NCI-H446 treated with DMSO at 0.1 percent for 48 hours (cell line): ENCODE data around the gene ARL6IP6.

ENCODE experiments used
- DNase-seq: peaks from one replicate; lab custom pipeline; 2025; lab: John Stamatoyannopoulos, UW

Gene ARL6IP6

GRCh38 chr2:152718076-152718908 is at the start of gene ARL6IP6:
TSS of gene ARL6IP6 (plus strand) at chr2:152718620. CDS start at chr2:152718625, 5 bp downstream.
- peak; percentile 80 for DNase-seq

- no peak for DNase-seq
Measured at GRCh38 chr2:152674334-152674733, 44.1 kb upstream of the ARL6IP6 start.

- DNase-seq, result no peak
Measured at GRCh38 chr2:152676461-152676860, 42.0 kb upstream of the ARL6IP6 start.

- no peak for DNase-seq
Measured at GRCh38 chr2:152678808-152679207, 39.6 kb upstream of the ARL6IP6 start.

- DNase-seq, result no peak
Measured at GRCh38 chr2:152682663-152683062, 35.8 kb upstream of the ARL6IP6 start.

GRCh38 chr2:152683400-152683799 is 35.0 kb upstream of the ARL6IP6 start:
- no peak for DNase-seq

GRCh38 chr2:152686321-152686720 is 32.1 kb upstream of the ARL6IP6 start:
- no peak for DNase-seq

- no peak for DNase-seq
Measured at GRCh38 chr2:152693033-152693432, 25.4 kb upstream of the ARL6IP6 start.

- DNase-seq, result no peak
Measured at GRCh38 chr2:152694161-152694661, 24.2 kb upstream of the ARL6IP6 start.

GRCh38 chr2:152695763-152696162 is 22.7 kb upstream of the ARL6IP6 start:
- DNase-seq, result no peak

- DNase-seq, result no peak
Measured at GRCh38 chr2:152696476-152696875, 21.9 kb upstream of the ARL6IP6 start.

GRCh38 chr2:152701198-152701597 is 17.2 kb upstream of the ARL6IP6 start:
- DNase-seq, result no peak

GRCh38 chr2:152706477-152707021 is 11.9 kb upstream of the ARL6IP6 start:
- DNase-seq, result no peak

- no peak for DNase-seq
Measured at GRCh38 chr2:152708742-152709141, 9.7 kb upstream of the ARL6IP6 start.

- DNase-seq, result no peak
Measured at GRCh38 chr2:152710713-152711112, 7.7 kb upstream of the ARL6IP6 start.

- DNase-seq, result no peak
Measured at GRCh38 chr2:152715112-152715511, 3.3 kb upstream of the ARL6IP6 start.

GRCh38 chr2:152715854-152716428 is 2.5 kb upstream of the ARL6IP6 start:
- DNase-seq, result peak; percentile 12

GRCh38 chr2:152716805-152717227 is 1.6 kb upstream of the ARL6IP6 start:
- DNase-seq, result no peak

- DNase-seq, result peak; percentile 94
Measured at GRCh38 chr2:152717228-152718075, 968 bp upstream of the ARL6IP6 start, which contains the start of gene PRPF40A. TSS of gene PRPF40A (minus strand) at chr2:152717461. CDS start at chr2:152717439, 22 bp downstream.

GRCh38 chr2:152718909-152719645 is 657 bp downstream of the ARL6IP6 start:
- DNase-seq, result peak; percentile 55

GRCh38 chr2:152720794-152721193 is 2.4 kb downstream of the ARL6IP6 start:
- DNase-seq, result no peak
